GM23338 (cell line): ENCODE measurements around the gene ABCA1. TPM values are rescaled to one million over a fixed set of nuclear protein-coding genes. Genes with fewer than 3 reads are reported as not detected.

Source experiments
- ATAC-seq: fragments of 200-7000 bp; cut with Tn5 transposase; 3 replicates; pipeline ENCODE4 v1.9.1; 2020
- DNase-seq: peaks from one replicate; pipeline ENCODE4 v3.0.0-alpha.2; 2015; ENCODE audit warnings: low spot score
- H2AFZ ChIP-seq: fragments of 200-600 bp; sonication (generic); 2 replicates; pipeline ENCODE4 v1.8.0; 2016; ENCODE audit warnings: antibody characterized with exemption, mild to moderate bottlenecking, moderate library complexity
- H3F3A ChIP-seq: fragments of 200-600 bp; sonication (generic); replicated peaks from 2 replicates; pipeline ENCODE4 v1.8.0; 2017; ENCODE audit warnings: antibody characterized with exemption, mixed run types, low read depth
- H3K27ac ChIP-seq: fragments of 200-600 bp; sonication (generic); 2 replicates; pipeline ENCODE4 v1.6.1; 2016; ENCODE audit warnings: low read depth
- H3K27me3 ChIP-seq: fragments of 200-600 bp; sonication (generic); 2 replicates; pipeline ENCODE4 v1.8.0; 2016; ENCODE audit warnings: mild to moderate bottlenecking, mixed run types, moderate library complexity; ENCODE audit not compliant: insufficient read depth
- H3K36me3 ChIP-seq: fragments of 200-600 bp; sonication (generic); 2 replicates; pipeline ENCODE4 v1.8.0; 2016; ENCODE audit warnings: mild to moderate bottlenecking; ENCODE audit not compliant: insufficient read depth
- H3K4me1 ChIP-seq: fragments of 200-600 bp; sonication (generic); 2 replicates; pipeline ENCODE4 v1.8.0; 2016; ENCODE audit warnings: mild to moderate bottlenecking, moderate library complexity; ENCODE audit not compliant: insufficient read depth
- H3K4me2 ChIP-seq: fragments of 200-600 bp; sonication (generic); 2 replicates; pipeline ENCODE4 v1.7.1; 2017; ENCODE audit warnings: mixed run types
- H3K4me3 ChIP-seq: fragments of 200-600 bp; sonication (generic); 2 replicates; pipeline ENCODE4 v1.6.1; 2016; ENCODE audit warnings: mixed run types
- H3K79me2 ChIP-seq: fragments of 200-600 bp; sonication (generic); replicated peaks from 2 replicates; pipeline ENCODE4 v1.8.0; 2017; ENCODE audit warnings: mild to moderate bottlenecking; ENCODE audit not compliant: insufficient read depth
- H3K9me2 ChIP-seq: fragments of 200-600 bp; sonication (generic); 2 replicates; pipeline ENCODE4 v1.8.0; 2017; ENCODE audit not compliant: insufficient read depth
- H4K20me1 ChIP-seq: fragments of 200-600 bp; sonication (generic); replicated peaks from 2 replicates; pipeline ENCODE4 v1.8.0; 2017; ENCODE audit warnings: mild to moderate bottlenecking; ENCODE audit not compliant: insufficient read depth
- H3K27ac Mint-ChIP-seq: 2 replicates; pipeline ENCODE4 v1.8.0; 2020; ENCODE audit warnings: inconsistent platforms, mild to moderate bottlenecking, moderate library complexity, mixed read lengths
- H3K27me3 Mint-ChIP-seq: 3 replicates; pipeline ENCODE4 v1.8.0; 2022; ENCODE audit warnings: low read depth, mild to moderate bottlenecking, moderate library complexity, mixed read lengths, inconsistent platforms; ENCODE audit not compliant: insufficient read depth, poor library complexity
- H3K36me3 Mint-ChIP-seq: 3 replicates; pipeline ENCODE4 v1.8.0; 2021; ENCODE audit warnings: low read depth, mild to moderate bottlenecking, inconsistent platforms, moderate library complexity, mixed read lengths
- H3K4me1 Mint-ChIP-seq: 3 replicates; pipeline ENCODE4 v1.8.0; 2020; ENCODE audit warnings: mild to moderate bottlenecking, inconsistent platforms, mixed read lengths
- H3K4me3 Mint-ChIP-seq: 3 replicates; pipeline ENCODE4 v1.8.0; 2021; ENCODE audit warnings: moderate library complexity, mild to moderate bottlenecking, inconsistent platforms, mixed read lengths
- H3K9me3 Mint-ChIP-seq: 3 replicates; pipeline ENCODE4 v1.8.0; 2020; ENCODE audit warnings: moderate library complexity, mild to moderate bottlenecking, inconsistent platforms, mixed read lengths
- CREB1 ChIP-seq: fragments of 250-450 bp; sonication (Bioruptor Pico); IDR thresholded peaks from 2 replicates; pipeline ENCODE4 v1.5.0; 2020; ENCODE audit warnings: low read depth, mild to moderate bottlenecking, moderate library complexity
- EZH2 ChIP-seq: fragments of 200-600 bp; sonication (generic); IDR thresholded peaks from one replicate; pipeline ENCODE4 v1.8.0; 2017; ENCODE audit warnings: antibody characterized with exemption, mild to moderate bottlenecking, low read depth; ENCODE audit not compliant: unreplicated experiment
- EZH2phosphoT487 ChIP-seq: fragments of 200-600 bp; sonication (generic); IDR thresholded peaks from one replicate; pipeline ENCODE4 v1.8.1; 2018; ENCODE audit warnings: antibody characterized with exemption; ENCODE audit not compliant: unreplicated experiment
- NANOG ChIP-seq: IDR thresholded peaks from 2 replicates; pipeline ENCODE4 v1.6.1; 2016; ENCODE audit warnings: antibody characterized with exemption, borderline replicate concordance
- STAT1 ChIP-seq: IDR thresholded peaks from one replicate; pipeline ENCODE4 v1.6.1; 2016; ENCODE audit warnings: antibody characterized with exemption; ENCODE audit not compliant: unreplicated experiment
- ZNF114 ChIP-seq: fragments of 250-450 bp; sonication (Bioruptor Pico); IDR thresholded peaks from 2 replicates; pipeline ENCODE4 v1.5.0; 2020; ENCODE audit warnings: mild to moderate bottlenecking, moderate library complexity
- polyA plus RNA-seq: library from polyadenylated mRNA; unstranded; fragments of >200 nt; fragmentation: Nextera tagmentation; extraction: Ambion mirVana; gene quantifications from 2 replicates; pipeline ENCODE4 v1.2.1, GENCODE V29; 2016
- total RNA-seq: library from RNA; depleted of rRNA; stranded (reverse); fragments of >200 nt; shearing (Covaris generic); gene quantifications from 2 replicates; pipeline ENCODE4 v1.2.3, GENCODE V29; 2014
- TF ChIP-seq, protein P1 (sequence below): IDR thresholded peaks from one replicate; pipeline ENCODE4 v1.6.1; 2018; ENCODE audit warnings: antibody characterized with exemption; ENCODE audit not compliant: unreplicated experiment
- TF ChIP-seq, protein P2 (sequence below), 2 experiments: fragments of 200-600 bp in 1 of 2; sonication (generic) in 1 of 2; conservative IDR thresholded peaks; 2 replicates each; pipeline versions ENCODE4 v1.5.1 to v1.6.1; 2016 to 2017; ENCODE audit warnings: antibody characterized with exemption in 2 of 2, low read depth in 2 of 2, mild to moderate bottlenecking in 2 of 2, moderate library complexity in 1 of 2
- TF ChIP-seq, protein P3 (sequence below): fragments of 250-450 bp; sonication (Bioruptor Pico); IDR thresholded peaks from 2 replicates; pipeline ENCODE4 v1.5.0; 2020; ENCODE audit warnings: mild to moderate bottlenecking, moderate library complexity
- TF ChIP-seq, protein P4 (sequence below): IDR thresholded peaks from 2 replicates; pipeline ENCODE4 v1.6.1; 2016; ENCODE audit warnings: antibody characterized with exemption

ABCA1 gene
- total and polyA plus RNA-seq, 2 experiments from 2014 or later = 1.4 to 2.8 TPM

DNA sequence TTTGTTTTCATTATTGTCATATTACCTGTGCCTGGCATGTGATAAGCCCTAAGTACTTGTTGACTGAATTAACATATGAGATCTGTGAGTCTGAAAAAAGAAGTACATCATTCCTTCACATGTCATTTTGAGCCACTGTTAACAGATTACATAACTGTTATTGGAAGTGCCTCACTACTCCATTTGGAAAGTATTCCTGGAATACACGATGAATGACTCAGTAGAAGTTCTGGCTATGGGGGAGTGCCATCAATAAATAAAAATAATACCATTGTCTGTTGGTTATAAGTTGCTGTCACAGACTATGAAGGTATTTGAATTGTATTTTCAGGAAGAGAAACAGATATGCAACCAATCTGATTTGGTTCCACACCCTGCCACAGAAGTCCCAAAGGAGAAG lies 151.2 kb downstream of the ABCA1 start (continued):
- TF ChIP-seq ZNF114 (CRISPR knock-in tag) = no peak
- TF ChIP-seq, protein P1, sequence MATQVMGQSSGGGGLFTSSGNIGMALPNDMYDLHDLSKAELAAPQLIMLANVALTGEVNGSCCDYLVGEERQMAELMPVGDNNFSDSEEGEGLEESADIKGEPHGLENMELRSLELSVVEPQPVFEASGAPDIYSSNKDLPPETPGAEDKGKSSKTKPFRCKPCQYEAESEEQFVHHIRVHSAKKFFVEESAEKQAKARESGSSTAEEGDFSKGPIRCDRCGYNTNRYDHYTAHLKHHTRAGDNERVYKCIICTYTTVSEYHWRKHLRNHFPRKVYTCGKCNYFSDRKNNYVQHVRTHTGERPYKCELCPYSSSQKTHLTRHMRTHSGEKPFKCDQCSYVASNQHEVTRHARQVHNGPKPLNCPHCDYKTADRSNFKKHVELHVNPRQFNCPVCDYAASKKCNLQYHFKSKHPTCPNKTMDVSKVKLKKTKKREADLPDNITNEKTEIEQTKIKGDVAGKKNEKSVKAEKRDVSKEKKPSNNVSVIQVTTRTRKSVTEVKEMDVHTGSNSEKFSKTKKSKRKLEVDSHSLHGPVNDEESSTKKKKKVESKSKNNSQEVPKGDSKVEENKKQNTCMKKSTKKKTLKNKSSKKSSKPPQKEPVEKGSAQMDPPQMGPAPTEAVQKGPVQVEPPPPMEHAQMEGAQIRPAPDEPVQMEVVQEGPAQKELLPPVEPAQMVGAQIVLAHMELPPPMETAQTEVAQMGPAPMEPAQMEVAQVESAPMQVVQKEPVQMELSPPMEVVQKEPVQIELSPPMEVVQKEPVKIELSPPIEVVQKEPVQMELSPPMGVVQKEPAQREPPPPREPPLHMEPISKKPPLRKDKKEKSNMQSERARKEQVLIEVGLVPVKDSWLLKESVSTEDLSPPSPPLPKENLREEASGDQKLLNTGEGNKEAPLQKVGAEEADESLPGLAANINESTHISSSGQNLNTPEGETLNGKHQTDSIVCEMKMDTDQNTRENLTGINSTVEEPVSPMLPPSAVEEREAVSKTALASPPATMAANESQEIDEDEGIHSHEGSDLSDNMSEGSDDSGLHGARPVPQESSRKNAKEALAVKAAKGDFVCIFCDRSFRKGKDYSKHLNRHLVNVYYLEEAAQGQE = no peak
- TF ChIP-seq STAT1 = no peak
- TF ChIP-seq, protein P2, sequence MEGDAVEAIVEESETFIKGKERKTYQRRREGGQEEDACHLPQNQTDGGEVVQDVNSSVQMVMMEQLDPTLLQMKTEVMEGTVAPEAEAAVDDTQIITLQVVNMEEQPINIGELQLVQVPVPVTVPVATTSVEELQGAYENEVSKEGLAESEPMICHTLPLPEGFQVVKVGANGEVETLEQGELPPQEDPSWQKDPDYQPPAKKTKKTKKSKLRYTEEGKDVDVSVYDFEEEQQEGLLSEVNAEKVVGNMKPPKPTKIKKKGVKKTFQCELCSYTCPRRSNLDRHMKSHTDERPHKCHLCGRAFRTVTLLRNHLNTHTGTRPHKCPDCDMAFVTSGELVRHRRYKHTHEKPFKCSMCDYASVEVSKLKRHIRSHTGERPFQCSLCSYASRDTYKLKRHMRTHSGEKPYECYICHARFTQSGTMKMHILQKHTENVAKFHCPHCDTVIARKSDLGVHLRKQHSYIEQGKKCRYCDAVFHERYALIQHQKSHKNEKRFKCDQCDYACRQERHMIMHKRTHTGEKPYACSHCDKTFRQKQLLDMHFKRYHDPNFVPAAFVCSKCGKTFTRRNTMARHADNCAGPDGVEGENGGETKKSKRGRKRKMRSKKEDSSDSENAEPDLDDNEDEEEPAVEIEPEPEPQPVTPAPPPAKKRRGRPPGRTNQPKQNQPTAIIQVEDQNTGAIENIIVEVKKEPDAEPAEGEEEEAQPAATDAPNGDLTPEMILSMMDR (conservative IDR thresholded peaks at IDR 0.05; ENCODE audit: low read depth in 2 of 2) = no peak

DNA sequence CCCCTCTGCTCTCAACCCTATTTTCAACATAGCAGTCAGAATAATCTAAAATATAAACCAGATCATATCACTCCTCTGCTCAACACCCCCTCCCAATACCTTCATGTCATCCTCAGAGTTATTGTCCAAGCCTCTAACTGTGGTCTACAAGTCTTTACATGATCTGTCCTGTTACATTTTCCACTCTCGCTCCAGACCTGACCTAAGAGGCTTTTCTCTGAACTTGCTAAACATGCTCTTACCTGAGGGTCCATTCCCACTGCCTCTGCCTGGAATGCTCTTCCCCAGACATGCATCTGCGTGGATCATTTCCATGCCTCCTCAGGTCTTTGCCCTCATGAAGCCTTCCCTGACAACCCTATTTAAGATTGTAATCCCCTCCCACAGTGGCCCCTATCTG lies 152.0 kb downstream of the ABCA1 start:
- no peaks in the 10 kb centered on the region for H3K79me2 ChIP-seq
- no peaks in the 10 kb centered on the region for H3F3A ChIP-seq
- H3K36me3 ChIP-seq = no peaks in the 10 kb centered on the region
- no peak overlapping the region for H3K4me2 ChIP-seq
- no peaks in the 10 kb centered on the region for H3K4me1 ChIP-seq
- H3K4me3 ChIP-seq = no peak overlapping the region
- no peaks in the 10 kb centered on the region for H3K9me2 ChIP-seq
- H3K27me3 ChIP-seq = no peaks in the 10 kb centered on the region
- H4K20me1 ChIP-seq = no peaks in the 10 kb centered on the region
- no peaks in the 10 kb centered on the region for H3K36me3 Mint-ChIP-seq
- TF ChIP-seq CREB1 (CRISPR knock-in tag) (no peak), EZH2 (no peak), EZH2phosphoT487 (no peak), NANOG (no peak), ZNF114 (CRISPR knock-in tag) (no peak)
- TF ChIP-seq, protein P2 (conservative IDR thresholded peaks at IDR 0.05; ENCODE audit: low read depth in 2 of 2) = no peak
- TF ChIP-seq, protein P3, sequence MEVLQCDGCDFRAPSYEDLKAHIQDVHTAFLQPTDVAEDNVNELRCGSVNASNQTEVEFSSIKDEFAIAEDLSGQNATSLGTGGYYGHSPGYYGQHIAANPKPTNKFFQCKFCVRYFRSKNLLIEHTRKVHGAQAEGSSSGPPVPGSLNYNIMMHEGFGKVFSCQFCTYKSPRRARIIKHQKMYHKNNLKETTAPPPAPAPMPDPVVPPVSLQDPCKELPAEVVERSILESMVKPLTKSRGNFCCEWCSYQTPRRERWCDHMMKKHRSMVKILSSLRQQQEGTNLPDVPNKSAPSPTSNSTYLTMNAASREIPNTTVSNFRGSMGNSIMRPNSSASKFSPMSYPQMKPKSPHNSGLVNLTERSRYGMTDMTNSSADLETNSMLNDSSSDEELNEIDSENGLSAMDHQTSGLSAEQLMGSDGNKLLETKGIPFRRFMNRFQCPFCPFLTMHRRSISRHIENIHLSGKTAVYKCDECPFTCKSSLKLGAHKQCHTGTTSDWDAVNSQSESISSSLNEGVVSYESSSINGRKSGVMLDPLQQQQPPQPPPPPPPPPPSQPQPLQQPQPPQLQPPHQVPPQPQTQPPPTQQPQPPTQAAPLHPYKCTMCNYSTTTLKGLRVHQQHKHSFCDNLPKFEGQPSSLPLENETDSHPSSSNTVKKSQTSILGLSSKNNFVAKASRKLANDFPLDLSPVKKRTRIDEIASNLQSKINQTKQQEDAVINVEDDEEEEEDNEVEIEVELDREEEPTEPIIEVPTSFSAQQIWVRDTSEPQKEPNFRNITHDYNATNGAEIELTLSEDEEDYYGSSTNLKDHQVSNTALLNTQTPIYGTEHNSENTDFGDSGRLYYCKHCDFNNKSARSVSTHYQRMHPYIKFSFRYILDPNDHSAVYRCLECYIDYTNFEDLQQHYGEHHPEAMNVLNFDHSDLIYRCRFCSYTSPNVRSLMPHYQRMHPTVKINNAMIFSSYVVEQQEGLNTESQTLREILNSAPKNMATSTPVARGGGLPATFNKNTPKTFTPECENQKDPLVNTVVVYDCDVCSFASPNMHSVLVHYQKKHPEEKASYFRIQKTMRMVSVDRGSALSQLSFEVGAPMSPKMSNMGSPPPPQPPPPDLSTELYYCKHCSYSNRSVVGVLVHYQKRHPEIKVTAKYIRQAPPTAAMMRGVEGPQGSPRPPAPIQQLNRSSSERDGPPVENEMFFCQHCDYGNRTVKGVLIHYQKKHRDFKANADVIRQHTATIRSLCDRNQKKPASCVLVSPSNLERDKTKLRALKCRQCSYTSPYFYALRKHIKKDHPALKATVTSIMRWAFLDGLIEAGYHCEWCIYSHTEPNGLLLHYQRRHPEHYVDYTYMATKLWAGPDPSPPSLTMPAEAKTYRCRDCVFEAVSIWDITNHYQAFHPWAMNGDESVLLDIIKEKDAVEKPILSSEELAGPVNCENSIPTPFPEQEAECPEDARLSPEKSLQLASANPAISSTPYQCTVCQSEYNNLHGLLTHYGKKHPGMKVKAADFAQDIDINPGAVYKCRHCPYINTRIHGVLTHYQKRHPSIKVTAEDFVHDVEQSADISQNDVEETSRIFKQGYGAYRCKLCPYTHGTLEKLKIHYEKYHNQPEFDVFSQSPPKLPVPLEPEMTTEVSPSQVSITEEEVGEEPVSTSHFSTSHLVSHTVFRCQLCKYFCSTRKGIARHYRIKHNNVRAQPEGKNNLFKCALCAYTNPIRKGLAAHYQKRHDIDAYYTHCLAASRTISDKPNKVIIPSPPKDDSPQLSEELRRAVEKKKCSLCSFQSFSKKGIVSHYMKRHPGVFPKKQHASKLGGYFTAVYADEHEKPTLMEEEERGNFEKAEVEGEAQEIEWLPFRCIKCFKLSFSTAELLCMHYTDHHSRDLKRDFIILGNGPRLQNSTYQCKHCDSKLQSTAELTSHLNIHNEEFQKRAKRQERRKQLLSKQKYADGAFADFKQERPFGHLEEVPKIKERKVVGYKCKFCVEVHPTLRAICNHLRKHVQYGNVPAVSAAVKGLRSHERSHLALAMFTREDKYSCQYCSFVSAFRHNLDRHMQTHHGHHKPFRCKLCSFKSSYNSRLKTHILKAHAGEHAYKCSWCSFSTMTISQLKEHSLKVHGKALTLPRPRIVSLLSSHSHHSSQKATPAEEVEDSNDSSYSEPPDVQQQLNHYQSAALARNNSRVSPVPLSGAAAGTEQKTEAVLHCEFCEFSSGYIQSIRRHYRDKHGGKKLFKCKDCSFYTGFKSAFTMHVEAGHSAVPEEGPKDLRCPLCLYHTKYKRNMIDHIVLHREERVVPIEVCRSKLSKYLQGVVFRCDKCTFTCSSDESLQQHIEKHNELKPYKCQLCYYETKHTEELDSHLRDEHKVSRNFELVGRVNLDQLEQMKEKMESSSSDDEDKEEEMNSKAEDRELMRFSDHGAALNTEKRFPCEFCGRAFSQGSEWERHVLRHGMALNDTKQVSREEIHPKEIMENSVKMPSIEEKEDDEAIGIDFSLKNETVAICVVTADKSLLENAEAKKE (CRISPR knock-in tag) = no peak
- TF ChIP-seq, protein P4, sequence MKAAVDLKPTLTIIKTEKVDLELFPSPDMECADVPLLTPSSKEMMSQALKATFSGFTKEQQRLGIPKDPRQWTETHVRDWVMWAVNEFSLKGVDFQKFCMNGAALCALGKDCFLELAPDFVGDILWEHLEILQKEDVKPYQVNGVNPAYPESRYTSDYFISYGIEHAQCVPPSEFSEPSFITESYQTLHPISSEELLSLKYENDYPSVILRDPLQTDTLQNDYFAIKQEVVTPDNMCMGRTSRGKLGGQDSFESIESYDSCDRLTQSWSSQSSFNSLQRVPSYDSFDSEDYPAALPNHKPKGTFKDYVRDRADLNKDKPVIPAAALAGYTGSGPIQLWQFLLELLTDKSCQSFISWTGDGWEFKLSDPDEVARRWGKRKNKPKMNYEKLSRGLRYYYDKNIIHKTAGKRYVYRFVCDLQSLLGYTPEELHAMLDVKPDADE = no peak
- H3K4me3 Mint-ChIP-seq = no peak overlapping the region
- H3K27ac ChIP-seq = no peak overlapping the region
- no peak for DNase-seq
- H3K27ac Mint-ChIP-seq = no peak overlapping the region
- no peaks in the 10 kb centered on the region for H3K9me3 Mint-ChIP-seq
- H3K4me1 Mint-ChIP-seq = no peaks in the 10 kb centered on the region
- no peak overlapping the region for H2AFZ ChIP-seq
- no peak for ATAC-seq
- H3K27me3 Mint-ChIP-seq = no peaks in the 10 kb centered on the region
